Adrenal gland (tissue), 5 donors: ENCODE results near the gene FABP1.

ENCODE experiments used
- CTCF ChIP-seq, 6 experiments: fragments of 450-650 bp in 4 of 6; fragments of 200-600 bp in 2 of 6; sonication (generic) in 1 of 6; IDR thresholded peaks; 1 replicate in 5 of 6; 2 replicates in 1 of 6; pipeline versions ENCODE4 v1.5.1 to v1.8.0; 2016 to 2021; ENCODE audit warnings: antibody characterized with exemption in 6 of 6, mild to moderate bottlenecking in 2 of 6, moderate library complexity in 1 of 6
- POLR2A ChIP-seq, 2 donors: fragments of 450-650 bp; IDR thresholded peaks; one replicate each; pipeline ENCODE4 v1.6.1; 2017; ENCODE audit warnings: antibody characterized with exemption in 2 of 2, mild to moderate bottlenecking in 2 of 2, moderate library complexity in 1 of 2
- donor health status: DM: no; HTN: no; CAD: no.

- TF ChIP-seq CTCF (IDR thresholded peaks at IDR 0.05) = no peak
- no peak for TF ChIP-seq POLR2A (IDR thresholded peaks at IDR 0.05)
Measured at GRCh38 chr2:88165332-88166003, 37.6 kb upstream of the FABP1 start.
